MM.1S (cell line): Measurements from ENCODE around the gene PTPRN2.

ENCODE experiments used
- DNase-seq: peaks from one replicate; pipeline ENCODE4 v3.0.0-alpha.2; 2015
- H2AFZ ChIP-seq: fragments of 300-600 bp; sonication (generic); 2 replicates; pipeline ENCODE4 v1.6.0; 2016; ENCODE audit warnings: antibody characterized with exemption, low read length
- H3F3A ChIP-seq: fragments of 300-600 bp; sonication (generic); 2 replicates; pipeline ENCODE4 v1.6.1; 2016; ENCODE audit warnings: mild to moderate bottlenecking, antibody characterized with exemption, low read length, moderate library complexity, mixed read lengths; ENCODE audit not compliant: insufficient read depth
- H3K27ac ChIP-seq: fragments of 300-600 bp; sonication (generic); 2 replicates; pipeline ENCODE4 v1.5.1; 2016; ENCODE audit warnings: mild to moderate bottlenecking, low read length
- H3K27me3 ChIP-seq: fragments of 300-600 bp; sonication (generic); replicated peaks from 2 replicates; pipeline ENCODE4 v1.6.0; 2016; ENCODE audit warnings: low read length; ENCODE audit not compliant: insufficient read depth
- H3K36me3 ChIP-seq: fragments of 300-600 bp; sonication (generic); replicated peaks from 2 replicates; pipeline ENCODE4 v1.6.1; 2016; ENCODE audit warnings: mild to moderate bottlenecking, low read length, mixed read lengths; ENCODE audit not compliant: insufficient read depth
- H3K4me1 ChIP-seq: fragments of 300-600 bp; sonication (generic); 2 replicates; pipeline ENCODE4 v1.6.1; 2016; ENCODE audit warnings: low read length, mixed read lengths
- H3K4me2 ChIP-seq: fragments of 300-600 bp; sonication (generic); 2 replicates; pipeline ENCODE4 v1.6.0; 2016; ENCODE audit warnings: low read depth, low read length
- H3K4me3 ChIP-seq: fragments of 300-600 bp; sonication (generic); 2 replicates; pipeline ENCODE4 v1.5.1; 2016; ENCODE audit warnings: low read length, mixed read lengths
- H3K79me2 ChIP-seq: fragments of 300-600 bp; sonication (generic); 2 replicates; pipeline ENCODE4 v1.6.1; 2016; ENCODE audit warnings: mixed run types, low read length, mixed read lengths
- H3K9ac ChIP-seq: fragments of 300-600 bp; sonication (generic); 2 replicates; pipeline ENCODE4 v1.6.1; 2016; ENCODE audit warnings: low read length, mixed read lengths
- H3K9me2 ChIP-seq: fragments of 300-600 bp; sonication (generic); replicated peaks from 2 replicates; pipeline ENCODE4 v1.6.1; 2016; ENCODE audit warnings: mild to moderate bottlenecking, low read length, mixed read lengths; ENCODE audit not compliant: insufficient read depth
- H3K9me3 ChIP-seq: fragments of 300-600 bp; sonication (generic); replicated peaks from 2 replicates; pipeline ENCODE4 v1.6.1; 2016; ENCODE audit warnings: mild to moderate bottlenecking, low read length, mixed read lengths; ENCODE audit not compliant: insufficient read depth
- H4K20me1 ChIP-seq: fragments of 300-600 bp; sonication (generic); 2 replicates; pipeline ENCODE4 v1.6.1; 2016; ENCODE audit warnings: mild to moderate bottlenecking, low read length, moderate library complexity, mixed read lengths; ENCODE audit not compliant: insufficient read depth
- EZH2 ChIP-seq: fragments of 300-600 bp; sonication (generic); optimal IDR thresholded peaks from 2 replicates; pipeline ENCODE3; 2017; ENCODE audit warnings: low read depth, mild to moderate bottlenecking, antibody characterized with exemption, low read length, mixed read lengths
- EZH2phosphoT487 ChIP-seq: fragments of 300-600 bp; sonication (generic); IDR thresholded peaks from 2 replicates; pipeline ENCODE4 v1.6.1; 2018; ENCODE audit warnings: antibody characterized with exemption, low read length
- TF ChIP-seq, protein P1 (sequence below): fragments of 300-600 bp; sonication (generic); IDR thresholded peaks from 2 replicates; pipeline ENCODE4 v1.5.1; 2016; ENCODE audit warnings: antibody characterized with exemption, low read length, mixed read lengths

PTPRN2 gene

DNA sequence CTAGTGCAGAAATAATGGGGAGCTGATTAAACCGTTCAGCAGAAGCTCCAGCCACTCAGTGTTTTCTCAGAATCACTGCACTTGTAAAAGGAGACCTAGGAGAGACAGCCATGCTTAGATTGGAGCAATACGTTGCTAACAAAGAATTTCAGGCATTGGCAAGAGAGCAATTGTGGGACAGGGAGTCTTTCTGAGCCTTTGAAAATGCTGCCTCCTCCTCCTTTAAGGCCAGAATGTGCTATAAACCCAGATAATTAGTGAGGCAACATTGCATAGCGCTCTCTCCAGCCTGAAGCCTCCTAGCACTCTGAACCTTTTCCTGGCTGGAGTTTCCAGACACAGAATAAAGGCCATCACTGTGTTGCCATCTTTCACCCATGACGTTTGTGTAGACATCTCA, 18.5 kb upstream of the PTPRN2 start:
- no peak for DNase-seq
- H3K27me3 ChIP-seq: no peaks in the 10 kb centered on the region
- no peaks in the 10 kb centered on the region for H3K36me3 ChIP-seq
- H3K79me2 ChIP-seq: no peaks in the 10 kb centered on the region
- H3K4me3 ChIP-seq: no peak overlapping the region
- no peak overlapping the region for H2AFZ ChIP-seq
- H3K9me2 ChIP-seq: no peaks in the 10 kb centered on the region
- no peak overlapping the region for H3K4me2 ChIP-seq
- no peaks in the 10 kb centered on the region for H3K9me3 ChIP-seq
- H3K27ac ChIP-seq: no peak overlapping the region
- H4K20me1 ChIP-seq: no peaks in the 10 kb centered on the region
- H3K4me1 ChIP-seq: no peaks in the 10 kb centered on the region
- no peaks in the 10 kb centered on the region for H3F3A ChIP-seq
- no peak for TF ChIP-seq EZH2phosphoT487
- no peak for TF ChIP-seq EZH2
- TF ChIP-seq, protein P1, sequence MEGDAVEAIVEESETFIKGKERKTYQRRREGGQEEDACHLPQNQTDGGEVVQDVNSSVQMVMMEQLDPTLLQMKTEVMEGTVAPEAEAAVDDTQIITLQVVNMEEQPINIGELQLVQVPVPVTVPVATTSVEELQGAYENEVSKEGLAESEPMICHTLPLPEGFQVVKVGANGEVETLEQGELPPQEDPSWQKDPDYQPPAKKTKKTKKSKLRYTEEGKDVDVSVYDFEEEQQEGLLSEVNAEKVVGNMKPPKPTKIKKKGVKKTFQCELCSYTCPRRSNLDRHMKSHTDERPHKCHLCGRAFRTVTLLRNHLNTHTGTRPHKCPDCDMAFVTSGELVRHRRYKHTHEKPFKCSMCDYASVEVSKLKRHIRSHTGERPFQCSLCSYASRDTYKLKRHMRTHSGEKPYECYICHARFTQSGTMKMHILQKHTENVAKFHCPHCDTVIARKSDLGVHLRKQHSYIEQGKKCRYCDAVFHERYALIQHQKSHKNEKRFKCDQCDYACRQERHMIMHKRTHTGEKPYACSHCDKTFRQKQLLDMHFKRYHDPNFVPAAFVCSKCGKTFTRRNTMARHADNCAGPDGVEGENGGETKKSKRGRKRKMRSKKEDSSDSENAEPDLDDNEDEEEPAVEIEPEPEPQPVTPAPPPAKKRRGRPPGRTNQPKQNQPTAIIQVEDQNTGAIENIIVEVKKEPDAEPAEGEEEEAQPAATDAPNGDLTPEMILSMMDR: no peak
- no peak overlapping the region for H3K9ac ChIP-seq

DNA sequence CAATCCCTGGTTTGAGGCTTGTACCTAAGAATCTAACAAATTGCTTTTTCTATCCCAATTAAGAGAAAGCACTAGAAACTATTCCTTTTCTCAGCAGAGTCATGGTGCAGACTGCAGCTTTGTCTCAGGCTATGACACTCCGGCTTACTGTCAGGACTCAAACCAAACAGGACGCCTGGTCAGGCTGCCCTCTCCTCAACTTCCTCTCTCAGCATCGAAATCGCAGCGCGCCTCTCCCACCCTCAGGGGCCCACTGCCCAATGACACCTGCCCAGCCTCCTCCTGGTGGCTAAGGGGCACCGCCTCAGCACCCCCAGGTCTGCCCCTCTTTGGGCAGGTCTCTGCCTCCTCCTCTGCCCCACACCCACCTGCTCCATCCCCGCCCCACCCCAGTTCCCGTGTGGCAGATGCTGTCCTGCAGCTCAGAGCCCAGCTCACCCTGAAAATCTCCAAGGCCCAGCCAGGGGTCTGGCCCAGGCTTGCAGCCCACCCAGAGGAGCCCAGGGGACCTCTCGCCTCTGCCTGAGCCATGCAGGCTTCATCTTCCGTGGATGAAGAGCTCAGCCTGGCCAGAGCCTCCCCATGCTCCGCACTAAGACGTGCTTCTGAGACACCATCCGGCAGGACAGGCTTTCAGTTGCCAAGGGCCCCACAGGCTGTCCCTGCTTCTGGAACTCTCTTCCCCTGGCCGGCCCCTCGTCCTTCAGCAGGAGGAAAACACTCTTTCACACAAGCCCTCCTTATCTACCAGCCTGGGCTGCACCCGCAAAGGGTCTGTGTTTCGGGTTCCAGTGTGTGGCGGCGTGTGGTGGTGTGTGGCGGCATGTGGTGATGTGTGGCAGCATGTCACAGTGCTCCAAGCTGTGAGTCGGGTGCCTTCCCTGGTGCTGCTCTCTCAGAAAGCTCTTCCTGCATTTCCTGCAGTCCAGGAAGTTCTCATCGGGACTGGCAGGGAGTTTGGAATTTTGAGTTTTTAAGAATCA, 16.4 kb upstream of the PTPRN2 start:
- Histone ChIP-seq H3F3A (no peaks in the 10 kb centered on the region), H2AFZ (no peak overlapping the region), H3K9me2 (no peaks in the 10 kb centered on the region), H3K79me2 (no peaks in the 10 kb centered on the region), H3K27ac (no peak overlapping the region), H3K27me3 (no peaks in the 10 kb centered on the region), H3K9me3 (no peaks in the 10 kb centered on the region), H3K4me3 (no peak overlapping the region), H4K20me1 (no peaks in the 10 kb centered on the region), H3K4me2 (no peak overlapping the region), H3K9ac (no peak overlapping the region), H3K36me3 (no peaks in the 10 kb centered on the region), H3K4me1 (no peaks in the 10 kb centered on the region)
- DNase-seq: no peak
- TF ChIP-seq EZH2phosphoT487: no peak
- TF ChIP-seq, protein P1: no peak
- no peak for TF ChIP-seq EZH2

DNA sequence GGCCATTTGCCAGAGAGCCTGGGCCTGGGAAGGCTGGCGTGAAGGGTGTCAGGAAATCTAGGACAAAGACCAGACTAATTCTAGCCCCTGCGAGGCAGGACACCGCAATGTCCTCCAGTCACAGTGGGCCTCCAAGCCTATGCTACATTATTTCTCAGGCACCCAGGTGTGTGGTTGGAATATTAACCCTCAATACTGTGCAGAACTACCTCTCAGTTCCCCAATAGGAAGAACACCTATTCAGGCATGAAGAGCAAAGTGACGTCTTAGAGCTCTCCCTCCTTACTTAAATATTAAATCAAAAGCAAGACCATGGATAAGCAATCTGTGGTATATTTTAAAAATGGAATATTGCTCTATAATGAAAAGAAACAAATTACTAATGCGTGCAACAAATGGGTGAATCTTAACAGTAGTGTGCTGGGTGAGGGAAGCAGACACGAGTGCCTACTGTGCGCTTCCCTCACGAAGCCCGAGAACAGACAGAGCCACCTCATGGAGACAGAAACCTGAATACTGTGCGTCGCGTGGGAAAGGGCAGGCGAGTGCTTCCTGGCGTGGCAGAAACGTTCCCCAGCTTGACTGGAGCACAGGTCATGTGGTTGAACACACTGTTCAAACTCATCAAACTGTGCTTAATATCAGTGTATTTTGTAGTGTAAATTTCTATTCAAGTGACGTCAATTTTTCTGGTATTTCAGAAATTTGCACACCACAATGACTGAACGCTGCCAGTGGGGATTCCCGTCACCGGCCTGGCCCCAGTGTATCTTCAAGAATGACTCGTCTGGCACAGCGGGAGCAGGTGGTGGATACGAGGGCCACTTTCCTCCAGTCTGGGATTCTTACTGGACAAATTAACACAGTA, 15.5 kb upstream of the PTPRN2 start:
- DNase-seq: no peak
- no peak overlapping the region for H3K4me2 ChIP-seq

More for the DNA sequence above, 15.5 kb upstream of the PTPRN2 start:
- Histone ChIP-seq H3K79me2 (no peaks in the 10 kb centered on the region), H2AFZ (no peak overlapping the region), H3K9me2 (no peaks in the 10 kb centered on the region), H4K20me1 (no peaks in the 10 kb centered on the region), H3K27ac (no peak overlapping the region), H3K4me3 (no peak overlapping the region), H3K9ac (no peak overlapping the region), H3K27me3 (no peaks in the 10 kb centered on the region), H3F3A (no peaks in the 10 kb centered on the region), H3K4me1 (no peaks in the 10 kb centered on the region), H3K36me3 (no peaks in the 10 kb centered on the region), H3K9me3 (no peaks in the 10 kb centered on the region)
- TF ChIP-seq EZH2phosphoT487: no peak
- TF ChIP-seq, protein P1: no peak
- TF ChIP-seq EZH2: no peak
